Fibroblast of lung (primary cell): ENCODE data around the gene GATA1.

Experiments
- EZH2 ChIP-seq: IDR thresholded peaks from 2 replicates; pipeline ENCODE4 v1.5.1; 2012; ENCODE audit warnings: low read length, control low read depth, mild to moderate bottlenecking; ENCODE audit errors: missing control alignments
- TF ChIP-seq, protein P1 (sequence below), 2 donors: IDR thresholded peaks in 1 of 2; conservative IDR thresholded peaks in 1 of 2; 1 replicate in 1 of 2; 2 replicates in 1 of 2; pipeline ENCODE4 v1.5.1; 2011 to 2012; ENCODE audit warnings: low read length in 2 of 2, control low read depth in 1 of 2, inconsistent platforms in 1 of 2, low read depth in 1 of 2, mild to moderate bottlenecking in 1 of 2

DNA sequence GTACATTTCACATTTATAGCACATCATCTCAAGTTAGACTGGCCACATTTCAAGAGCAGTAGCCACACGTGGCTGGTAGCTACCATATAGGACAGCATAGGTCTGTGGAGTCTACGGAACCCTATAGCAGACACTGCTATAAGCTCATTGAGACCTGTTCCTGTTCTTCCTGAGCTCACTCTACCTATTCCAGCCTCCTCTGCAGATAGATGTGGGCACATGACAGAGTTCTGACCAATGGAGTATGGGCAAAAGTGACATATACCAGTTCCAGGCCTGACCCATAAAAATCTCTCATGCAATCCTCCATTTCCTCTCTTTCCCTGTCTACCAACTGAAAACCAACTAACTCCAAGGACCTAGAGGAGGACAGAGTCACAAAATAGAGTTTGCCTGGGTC lies 11.9 kb downstream of the GATA1 start:
- TF ChIP-seq, protein P1, sequence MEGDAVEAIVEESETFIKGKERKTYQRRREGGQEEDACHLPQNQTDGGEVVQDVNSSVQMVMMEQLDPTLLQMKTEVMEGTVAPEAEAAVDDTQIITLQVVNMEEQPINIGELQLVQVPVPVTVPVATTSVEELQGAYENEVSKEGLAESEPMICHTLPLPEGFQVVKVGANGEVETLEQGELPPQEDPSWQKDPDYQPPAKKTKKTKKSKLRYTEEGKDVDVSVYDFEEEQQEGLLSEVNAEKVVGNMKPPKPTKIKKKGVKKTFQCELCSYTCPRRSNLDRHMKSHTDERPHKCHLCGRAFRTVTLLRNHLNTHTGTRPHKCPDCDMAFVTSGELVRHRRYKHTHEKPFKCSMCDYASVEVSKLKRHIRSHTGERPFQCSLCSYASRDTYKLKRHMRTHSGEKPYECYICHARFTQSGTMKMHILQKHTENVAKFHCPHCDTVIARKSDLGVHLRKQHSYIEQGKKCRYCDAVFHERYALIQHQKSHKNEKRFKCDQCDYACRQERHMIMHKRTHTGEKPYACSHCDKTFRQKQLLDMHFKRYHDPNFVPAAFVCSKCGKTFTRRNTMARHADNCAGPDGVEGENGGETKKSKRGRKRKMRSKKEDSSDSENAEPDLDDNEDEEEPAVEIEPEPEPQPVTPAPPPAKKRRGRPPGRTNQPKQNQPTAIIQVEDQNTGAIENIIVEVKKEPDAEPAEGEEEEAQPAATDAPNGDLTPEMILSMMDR (conservative IDR thresholded peaks at IDR 0.05 in 1 of 2, IDR thresholded peaks at IDR 0.05 in 1 of 2; ENCODE audit: low read depth in 1 of 2, low read length in 2 of 2): no peak
- no peak for TF ChIP-seq EZH2
